ENCODE data around the gene PGLYRP1. TPM values are rescaled to one million over a fixed set of nuclear protein-coding genes. Genes with fewer than 3 reads are reported as not detected.

Gene PGLYRP1
- polyA plus RNA-seq, 1 experiment, result not detected

DNA sequence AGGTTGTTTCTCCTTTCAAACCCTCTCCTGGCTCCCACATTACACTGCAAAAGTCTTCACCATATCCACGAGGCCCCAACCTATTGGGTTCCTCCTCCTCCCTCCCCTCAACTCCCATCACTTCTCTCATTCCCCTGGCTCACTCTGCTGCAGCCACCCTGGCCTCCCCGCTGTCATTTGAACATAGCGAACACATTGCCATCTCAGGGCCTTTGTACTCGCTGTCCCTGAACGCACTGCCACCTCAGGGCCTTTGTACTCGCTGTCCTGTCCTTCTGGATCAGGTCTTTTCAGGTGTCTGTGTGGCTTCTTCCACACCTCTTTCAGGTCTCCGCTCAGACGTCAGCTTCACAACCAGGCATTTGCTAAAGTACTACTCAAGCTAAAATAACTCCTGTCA, 25.9 kb downstream of the PGLYRP1 start:
- Histone ChIP-seq H3K27me3 (ENCODE audit: control insufficient read depth, insufficient read depth, low read length) (no peaks in the 10 kb centered on the region), H3K9me3 (ENCODE audit: control insufficient read depth, insufficient read depth, low read length) (no peaks in the 10 kb centered on the region; the same call in 1 of the 2 replicates), H3K27ac (ENCODE audit: low read depth, low read length) (no peak overlapping the region), H3K4me3 (ENCODE audit: low read depth, low read length) (no peak overlapping the region)
- DNase-seq (ENCODE audit: low read depth, low spot score), result no peak
- ChIA-PET CTCF (interaction anchor here (2.5 kb wide), 1 partner anchor 80 kb away, joined by 7 read pairs; no protein-coding TSS in a partner anchor), POLR2A (no interaction called here)
- TF ChIP-seq, protein P1, sequence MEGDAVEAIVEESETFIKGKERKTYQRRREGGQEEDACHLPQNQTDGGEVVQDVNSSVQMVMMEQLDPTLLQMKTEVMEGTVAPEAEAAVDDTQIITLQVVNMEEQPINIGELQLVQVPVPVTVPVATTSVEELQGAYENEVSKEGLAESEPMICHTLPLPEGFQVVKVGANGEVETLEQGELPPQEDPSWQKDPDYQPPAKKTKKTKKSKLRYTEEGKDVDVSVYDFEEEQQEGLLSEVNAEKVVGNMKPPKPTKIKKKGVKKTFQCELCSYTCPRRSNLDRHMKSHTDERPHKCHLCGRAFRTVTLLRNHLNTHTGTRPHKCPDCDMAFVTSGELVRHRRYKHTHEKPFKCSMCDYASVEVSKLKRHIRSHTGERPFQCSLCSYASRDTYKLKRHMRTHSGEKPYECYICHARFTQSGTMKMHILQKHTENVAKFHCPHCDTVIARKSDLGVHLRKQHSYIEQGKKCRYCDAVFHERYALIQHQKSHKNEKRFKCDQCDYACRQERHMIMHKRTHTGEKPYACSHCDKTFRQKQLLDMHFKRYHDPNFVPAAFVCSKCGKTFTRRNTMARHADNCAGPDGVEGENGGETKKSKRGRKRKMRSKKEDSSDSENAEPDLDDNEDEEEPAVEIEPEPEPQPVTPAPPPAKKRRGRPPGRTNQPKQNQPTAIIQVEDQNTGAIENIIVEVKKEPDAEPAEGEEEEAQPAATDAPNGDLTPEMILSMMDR (IDR thresholded peaks at IDR 0.05; ENCODE audit: low read depth, low read length), result no peak

DNA sequence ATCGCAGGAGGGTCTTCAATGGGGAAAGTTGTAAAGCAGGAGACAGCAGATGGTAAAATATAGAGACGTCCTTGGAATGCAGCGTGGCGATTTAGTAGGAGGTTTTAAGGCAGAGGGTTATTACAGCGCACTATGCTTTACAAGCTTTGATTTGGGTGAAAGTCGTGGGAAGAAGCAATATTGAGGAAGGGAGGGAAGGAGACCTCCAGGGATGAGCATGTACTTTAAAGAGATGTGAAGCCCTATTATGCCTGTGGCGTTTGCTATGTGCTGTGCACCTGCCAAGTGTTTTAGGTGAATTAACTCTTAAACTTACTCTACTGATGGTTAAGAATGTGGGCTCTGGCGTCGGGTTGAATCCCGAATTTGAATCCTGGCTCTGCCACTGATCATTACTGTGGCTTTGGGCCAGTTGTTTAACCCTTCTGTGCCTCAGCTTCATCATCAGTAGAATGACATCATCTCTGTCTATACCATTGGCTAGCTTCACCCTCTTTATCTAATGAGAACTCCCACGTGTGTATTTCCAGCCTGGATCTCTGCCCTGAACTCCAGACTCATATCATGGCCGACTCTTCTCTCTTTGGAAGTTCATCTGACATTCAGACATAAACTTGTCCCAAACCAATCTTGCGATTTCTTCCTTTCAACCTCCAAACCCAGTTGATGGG, 27.0 kb downstream of the PGLYRP1 start:
- ChIA-PET POLR2A (interaction anchor here (0.6 to 1.4 kb wide), 9 partner anchors 9 to 397 kb away, joined by 3 to 8 read pairs (median 4); partner anchors contain the start of genes MYPOP, NOVA2 and SYMPK), CTCF (interaction anchor here (1.0 to 2.5 kb wide), 3 partner anchors 14 to 81 kb away, joined by 5 to 11 read pairs (median 7); no protein-coding TSS in a partner anchor)
- Histone ChIP-seq H3K27me3 (ENCODE audit: control insufficient read depth, insufficient read depth, low read length) (peaks cover under 1% of the 10 kb centered on the region), H3K27ac (ENCODE audit: low read depth, low read length) (no peak overlapping the region), H3K9me3 (ENCODE audit: control insufficient read depth, insufficient read depth, low read length) (no peaks in the 10 kb centered on the region; the same call in 1 of the 2 replicates), H3K4me3 (ENCODE audit: low read depth, low read length) (peak overlapping the region; percentile 95)
- DNase-seq (ENCODE audit: low read depth, low spot score), result no peak
- TF ChIP-seq, protein P1 (IDR thresholded peaks at IDR 0.05; ENCODE audit: low read depth, low read length), result no peak

DNA sequence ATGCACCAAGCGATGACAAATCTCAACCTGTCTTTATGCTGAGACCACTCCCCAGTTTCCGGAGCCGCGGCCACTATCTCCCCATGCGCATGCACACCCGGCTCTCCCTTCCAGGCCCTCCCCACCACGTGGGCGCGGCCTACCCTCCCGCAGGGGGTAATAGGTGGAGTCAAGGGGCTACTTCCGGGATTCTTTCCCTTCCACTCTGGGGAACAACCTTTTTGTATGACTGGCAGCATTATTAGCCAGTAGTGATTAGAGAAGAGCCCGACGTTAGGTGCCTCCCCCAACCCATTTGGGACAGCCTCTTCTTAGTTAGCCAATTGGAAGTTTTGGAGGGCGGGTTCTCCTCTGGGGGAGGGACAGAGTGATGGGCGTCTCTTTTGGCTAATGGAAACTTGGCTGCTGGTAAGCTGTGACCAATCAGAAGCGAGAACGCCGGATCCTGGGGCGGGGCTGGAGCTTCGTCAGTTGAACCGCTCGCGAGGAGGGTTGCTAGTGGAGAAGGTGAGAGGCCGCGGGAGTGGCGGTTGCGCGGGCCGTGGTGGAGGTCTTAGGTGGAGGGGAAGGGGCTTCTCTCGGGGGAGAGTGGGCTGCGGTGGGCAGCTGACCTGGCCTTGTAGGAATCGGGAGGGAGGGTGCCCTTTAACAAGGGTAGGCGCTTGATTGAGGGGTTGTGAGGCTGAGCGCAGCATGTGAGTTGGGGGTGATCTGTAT, 27.7 kb downstream of the PGLYRP1 start, which contains the start of gene CCDC61:
Gene CCDC61, plus strand, starts transcription at position 470 of the 717 bp plus-strand sequence. CDS start 7,552 bp downstream, outside the sequence.
- CTCF ChIA-PET, result interaction anchor here (0.5 to 2.5 kb wide), 4 partner anchors 15 to 278 kb away, joined by 3 to 11 read pairs (median 6); no protein-coding TSS in a partner anchor
- Histone ChIP-seq H3K27me3 (ENCODE audit: control insufficient read depth, insufficient read depth, low read length) (peaks cover 3% of the 10 kb centered on the region), H3K27ac (ENCODE audit: low read depth, low read length) (no peak within 1 kb of the TSS), H3K4me3 (ENCODE audit: low read depth, low read length) (peak within 1 kb of the TSS; percentile 95), H3K9me3 (ENCODE audit: control insufficient read depth, insufficient read depth, low read length) (no peaks in the 10 kb centered on the region; the same call in 1 of the 2 replicates)
- TF ChIP-seq, protein P1 (IDR thresholded peaks at IDR 0.05; ENCODE audit: low read depth, low read length), result no peak
- POLR2A ChIA-PET, result interaction anchor here (0.6 to 1.4 kb wide), 9 partner anchors 9 to 132 kb away, joined by 3 to 8 read pairs (median 3); partner anchors contain the start of genes MYPOP, NOVA2 and SYMPK
- DNase-seq (ENCODE audit: low read depth, low spot score), result peak; percentile 99

DNA sequence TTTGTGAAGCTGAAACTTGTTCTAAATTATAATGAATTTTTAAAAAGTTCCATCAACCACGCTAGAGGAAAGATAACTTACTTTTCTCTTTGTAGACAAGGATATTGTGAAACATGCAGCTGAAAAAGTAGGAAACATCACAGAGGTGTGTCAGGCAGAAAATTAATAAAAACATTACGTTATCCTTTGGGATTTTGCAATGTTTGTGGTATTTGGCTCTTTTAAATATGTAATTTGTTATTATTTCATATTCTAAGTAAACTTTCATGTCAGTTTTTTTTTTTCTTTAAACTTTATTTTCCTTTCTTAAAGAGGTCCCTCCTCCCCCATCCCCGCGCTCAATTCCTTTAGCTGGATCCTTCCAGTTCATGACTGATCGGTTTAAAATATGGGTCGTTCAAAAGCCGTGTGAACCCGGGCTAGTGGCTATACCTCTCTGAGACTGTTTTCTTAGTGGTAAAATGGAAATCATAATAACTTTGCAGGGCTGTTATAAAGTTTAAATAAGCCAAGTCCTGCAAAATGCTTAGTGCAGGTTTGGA, 28.3 kb downstream of the PGLYRP1 start:
- no peak for DNase-seq (ENCODE audit: low read depth, low spot score)
- ChIA-PET CTCF (interaction anchor here (0.5 to 2.3 kb wide), 2 partner anchors 15 to 278 kb away, joined by 3 to 11 read pairs; no protein-coding TSS in a partner anchor), POLR2A (interaction anchor here (0.6 to 1.4 kb wide), 8 partner anchors 8 to 133 kb away, joined by 3 to 8 read pairs (median 4); partner anchors contain the start of genes MYPOP and NOVA2)
- Histone ChIP-seq H3K27ac (ENCODE audit: low read depth, low read length) (no peak overlapping the region), H3K27me3 (ENCODE audit: control insufficient read depth, insufficient read depth, low read length) (peaks cover 6% of the 10 kb centered on the region), H3K9me3 (ENCODE audit: control insufficient read depth, insufficient read depth, low read length) (no peaks in the 10 kb centered on the region; the same call in 1 of the 2 replicates), H3K4me3 (ENCODE audit: low read depth, low read length) (peak overlapping the region; percentile 71)
- TF ChIP-seq, protein P1 (IDR thresholded peaks at IDR 0.05; ENCODE audit: low read depth, low read length), result no peak
